Activated naive CD8-positive, alpha-beta T cell treated with anti-CD3 and anti-CD28 coated beads, Interleukin-2, amount 10 ng/mL, durations not matched to agents 7 days and 5 days (primary cell): ENCODE data around the gene MRGPRG. TPM values are rescaled to one million over a fixed set of nuclear protein-coding genes. Genes with fewer than 3 reads are reported as not detected.
"Not testable (repeated sequence)": the region's sequence is repeated elsewhere in the genome, so short reads cannot be mapped to it uniquely, and the experiment has no call there.

ENCODE experiments used
- ATAC-seq: fragments of 150-1000 bp; cut with Tn5 transposase; one replicate; pipeline ENCODE4 v1.10.0; 2021; ENCODE audit warnings: low read depth, moderate library complexity
- POLR2A ChIA-PET: fragments of 350-600 bp; sonication (Branson Sonifier 250); formaldehyde crosslinking; loops from one replicate; lab custom pipeline; 2021; ENCODE audit warnings: antibody characterized with exemption; lab: Charles Lee
- DNase-seq: peaks from one replicate; pipeline ENCODE4 v3.0.0; 2021
- H3K27ac Mint-ChIP-seq: one replicate; pipeline ENCODE4 v1.8.0; 2022; ENCODE audit warnings: mild to moderate bottlenecking, mixed read lengths
- H3K27me3 Mint-ChIP-seq: one replicate; pipeline ENCODE4 v1.8.0; 2022; ENCODE audit warnings: mild to moderate bottlenecking, moderate library complexity, mixed read lengths
- H3K36me3 Mint-ChIP-seq: one replicate; pipeline ENCODE4 v1.8.0; 2021; ENCODE audit warnings: mild to moderate bottlenecking, mixed read lengths
- H3K4me1 Mint-ChIP-seq: one replicate; pipeline ENCODE4 v1.8.0; 2021; ENCODE audit warnings: mixed read lengths
- H3K4me3 Mint-ChIP-seq: one replicate; pipeline ENCODE4 v1.8.0; 2022; ENCODE audit warnings: mild to moderate bottlenecking, moderate library complexity, mixed read lengths
- H3K9me3 Mint-ChIP-seq: one replicate; pipeline ENCODE4 v1.8.0; 2021; ENCODE audit warnings: mixed read lengths
- total RNA-seq, 2 experiments: library from RNA; stranded (reverse); gene quantifications; one replicate each; pipeline ENCODE4 v1.2.3, GENCODE V29; 2021

MRGPRG gene
- not detected for total RNA-seq

GRCh38 chr11:3218483-3219280, at the start of gene MRGPRG:
MRGPRG (minus strand) TSS chr11:3218813; CDS start chr11:3218813, 0 bp downstream.
- no peak within 1 kb of the TSS for H3K4me3 Mint-ChIP-seq
- POLR2A ChIA-PET, result no interaction called here

GRCh38 chr11:3262548-3262947, 43.9 kb upstream of the MRGPRG start:
- ATAC-seq, H3K27ac Mint-ChIP-seq, H3K4me1 Mint-ChIP-seq, DNase-seq, H3K27me3 Mint-ChIP-seq, H3K9me3 Mint-ChIP-seq, H3K4me3 Mint-ChIP-seq, POLR2A ChIA-PET, H3K36me3 Mint-ChIP-seq: not testable (repeated sequence)

More at GRCh38 chr11:3218483-3219280, at the start of gene MRGPRG:
- H3K36me3 Mint-ChIP-seq, result no peaks in the 10 kb centered on the region
- no peak within 1 kb of the TSS for H3K27ac Mint-ChIP-seq
- ATAC-seq (no peak), DNase-seq (peak; percentile 29)
- peaks cover 16% of the 10 kb centered on the region for H3K27me3 Mint-ChIP-seq
- H3K4me1 Mint-ChIP-seq, result peaks cover 10% of the 10 kb centered on the region
- H3K9me3 Mint-ChIP-seq, result no peaks in the 10 kb centered on the region

GRCh38 chr11:3261831-3262230, 43.2 kb upstream of the MRGPRG start:
- ATAC-seq, DNase-seq, H3K27ac Mint-ChIP-seq, H3K36me3 Mint-ChIP-seq, POLR2A ChIA-PET, H3K4me1 Mint-ChIP-seq, H3K9me3 Mint-ChIP-seq, H3K4me3 Mint-ChIP-seq, H3K27me3 Mint-ChIP-seq: not testable (repeated sequence)

- H3K27ac Mint-ChIP-seq, H3K27me3 Mint-ChIP-seq, DNase-seq, H3K9me3 Mint-ChIP-seq, H3K36me3 Mint-ChIP-seq, POLR2A ChIA-PET, H3K4me1 Mint-ChIP-seq, H3K4me3 Mint-ChIP-seq, ATAC-seq: not testable (repeated sequence)
Observed at GRCh38 chr11:3257509-3257908, 38.9 kb upstream of the MRGPRG start.

- H3K27ac Mint-ChIP-seq, POLR2A ChIA-PET, H3K9me3 Mint-ChIP-seq, H3K4me1 Mint-ChIP-seq, ATAC-seq, H3K4me3 Mint-ChIP-seq, H3K36me3 Mint-ChIP-seq, H3K27me3 Mint-ChIP-seq, DNase-seq: not testable (repeated sequence)
Observed at GRCh38 chr11:3255241-3255640, 36.6 kb upstream of the MRGPRG start.

- DNase-seq, POLR2A ChIA-PET, H3K36me3 Mint-ChIP-seq, H3K9me3 Mint-ChIP-seq, ATAC-seq, H3K27me3 Mint-ChIP-seq, H3K4me1 Mint-ChIP-seq, H3K4me3 Mint-ChIP-seq, H3K27ac Mint-ChIP-seq: not testable (repeated sequence)
Observed at GRCh38 chr11:3254773-3255172, 36.2 kb upstream of the MRGPRG start.

- H3K4me1 Mint-ChIP-seq, result no peaks in the 10 kb centered on the region
- no peak for DNase-seq
- no peak overlapping the region for H3K4me3 Mint-ChIP-seq
- H3K27me3 Mint-ChIP-seq, result peaks cover 31% of the 10 kb centered on the region
- H3K27ac Mint-ChIP-seq, result no peak overlapping the region
- no peaks in the 10 kb centered on the region for H3K36me3 Mint-ChIP-seq
- POLR2A ChIA-PET, result no interaction called here
- H3K9me3 Mint-ChIP-seq, result no peaks in the 10 kb centered on the region
- ATAC-seq, result no peak
Observed at GRCh38 chr11:3245071-3245470, 26.5 kb upstream of the MRGPRG start.

GRCh38 chr11:3243880-3244279, 25.3 kb upstream of the MRGPRG start:
- Mint-ChIP-seq H3K36me3 (no peaks in the 10 kb centered on the region), H3K4me1 (no peaks in the 10 kb centered on the region), H3K27ac (no peak overlapping the region), H3K27me3 (peaks cover 38% of the 10 kb centered on the region), H3K9me3 (no peaks in the 10 kb centered on the region), H3K4me3 (no peak overlapping the region)
- DNase-seq, result no peak
- POLR2A ChIA-PET, result no interaction called here
- ATAC-seq, result no peak

GRCh38 chr11:3237119-3237518, 18.5 kb upstream of the MRGPRG start:
- Mint-ChIP-seq H3K36me3 (no peaks in the 10 kb centered on the region), H3K27ac (no peak overlapping the region), H3K27me3 (peaks cover 26% of the 10 kb centered on the region), H3K4me3 (no peak overlapping the region), H3K9me3 (no peaks in the 10 kb centered on the region), H3K4me1 (no peaks in the 10 kb centered on the region)
- no peak for ATAC-seq
- POLR2A ChIA-PET, result no interaction called here
- DNase-seq, result no peak

GRCh38 chr11:3234846-3235245, 16.2 kb upstream of the MRGPRG start:
- H3K27me3 Mint-ChIP-seq, result peaks cover 18% of the 10 kb centered on the region
- no peak overlapping the region for H3K27ac Mint-ChIP-seq
- no peaks in the 10 kb centered on the region for H3K4me1 Mint-ChIP-seq
- no peak for ATAC-seq
- H3K4me3 Mint-ChIP-seq, result no peak overlapping the region
- POLR2A ChIA-PET, result no interaction called here
- no peaks in the 10 kb centered on the region for H3K36me3 Mint-ChIP-seq
- DNase-seq, result no peak
- no peaks in the 10 kb centered on the region for H3K9me3 Mint-ChIP-seq

- no peak overlapping the region for H3K27ac Mint-ChIP-seq
- peaks cover 13% of the 10 kb centered on the region for H3K27me3 Mint-ChIP-seq
- no peak overlapping the region for H3K4me3 Mint-ChIP-seq
- DNase-seq (no peak), ATAC-seq (no peak)
- H3K4me1 Mint-ChIP-seq, result no peaks in the 10 kb centered on the region
- H3K9me3 Mint-ChIP-seq, result no peaks in the 10 kb centered on the region
- H3K36me3 Mint-ChIP-seq, result no peaks in the 10 kb centered on the region
- POLR2A ChIA-PET, result no interaction called here
Observed at GRCh38 chr11:3232956-3233355, 14.3 kb upstream of the MRGPRG start.

GRCh38 chr11:3231851-3232744, 13.5 kb upstream of the MRGPRG start, which contains the start of gene MRGPRE:
MRGPRE (minus strand) TSS chr11:3232417; CDS start chr11:3228799, 3,618 bp downstream.
- POLR2A ChIA-PET, result no interaction called here
- H3K4me1 Mint-ChIP-seq, result no peaks in the 10 kb centered on the region
- no peak for ATAC-seq
- no peaks in the 10 kb centered on the region for H3K36me3 Mint-ChIP-seq
- no peak for DNase-seq
- no peaks in the 10 kb centered on the region for H3K9me3 Mint-ChIP-seq
- H3K4me3 Mint-ChIP-seq, result no peak within 1 kb of the TSS
- H3K27me3 Mint-ChIP-seq, result peaks cover 13% of the 10 kb centered on the region
- H3K27ac Mint-ChIP-seq, result no peak within 1 kb of the TSS

- ATAC-seq (no peak), DNase-seq (no peak)
- no peaks in the 10 kb centered on the region for H3K9me3 Mint-ChIP-seq
- H3K4me3 Mint-ChIP-seq, result no peak overlapping the region
- H3K27ac Mint-ChIP-seq, result no peak overlapping the region
- H3K36me3 Mint-ChIP-seq, result no peaks in the 10 kb centered on the region
- H3K4me1 Mint-ChIP-seq, result no peaks in the 10 kb centered on the region
- POLR2A ChIA-PET, result no interaction called here
- peaks cover 11% of the 10 kb centered on the region for H3K27me3 Mint-ChIP-seq
Observed at GRCh38 chr11:3231550-3231850, 12.9 kb upstream of the MRGPRG start.
